WTC11 (cell line): Measurements from ENCODE around the gene CAMK2D.

Source experiments
- ATF3 ChIP-seq: sonication (generic); formaldehyde crosslinking; conservative IDR thresholded peaks from 2 replicates; pipeline ENCODE4 v1.8.1; 2022; ENCODE audit warnings: mild to moderate bottlenecking, missing genetic modification reagents
- CTCF ChIP-seq: fragments of 200-600 bp; IDR thresholded peaks from 2 replicates; pipeline ENCODE4 v1.8.0; 2022; ENCODE audit warnings: antibody characterized with exemption
- KAT7 ChIP-seq: sonication (generic); formaldehyde crosslinking; IDR thresholded peaks from 2 replicates; pipeline ENCODE4 v1.8.1; 2023; ENCODE audit warnings: missing genetic modification reagents, mild to moderate bottlenecking, borderline replicate concordance
- MAX ChIP-seq: sonication (generic); formaldehyde crosslinking; IDR thresholded peaks from 2 replicates; pipeline ENCODE4 v1.8.0; 2022; ENCODE audit warnings: mild to moderate bottlenecking, missing genetic modification reagents
- RELA ChIP-seq: sonication (generic); formaldehyde crosslinking; IDR thresholded peaks from 2 replicates; pipeline ENCODE4 v1.8.1; 2022; ENCODE audit warnings: missing genetic modification reagents, mild to moderate bottlenecking, borderline replicate concordance
- SMAD4 ChIP-seq: sonication (generic); formaldehyde crosslinking; IDR thresholded peaks from 2 replicates; pipeline ENCODE4 v1.8.0; 2022; ENCODE audit warnings: mild to moderate bottlenecking, missing genetic modification reagents
- SP1 ChIP-seq: sonication (generic); formaldehyde crosslinking; conservative IDR thresholded peaks from 2 replicates; pipeline ENCODE4 v1.8.1; 2022; ENCODE audit warnings: missing genetic modification reagents
- ZNF317 ChIP-seq: sonication (generic); formaldehyde crosslinking; IDR thresholded peaks from 2 replicates; pipeline ENCODE4 v1.8.1; 2023; ENCODE audit warnings: low read depth, mild to moderate bottlenecking, moderate library complexity, missing genetic modification reagents, borderline replicate concordance
- TF ChIP-seq, protein P1 (sequence below): sonication (generic); formaldehyde crosslinking; IDR thresholded peaks from 2 replicates; pipeline ENCODE4 v1.8.1; 2023; ENCODE audit warnings: mild to moderate bottlenecking, missing genetic modification reagents

- TF ChIP-seq CTCF: no peak
- no peak for TF ChIP-seq SP1 (CRISPR knock-in tag)
- TF ChIP-seq MAX (CRISPR knock-in tag): no peak
- TF ChIP-seq RELA (CRISPR knock-in tag): no peak
- TF ChIP-seq KAT7 (CRISPR knock-in tag): no peak
- no peak for TF ChIP-seq ZNF317
- TF ChIP-seq SMAD4: no peak
- TF ChIP-seq, protein P1, sequence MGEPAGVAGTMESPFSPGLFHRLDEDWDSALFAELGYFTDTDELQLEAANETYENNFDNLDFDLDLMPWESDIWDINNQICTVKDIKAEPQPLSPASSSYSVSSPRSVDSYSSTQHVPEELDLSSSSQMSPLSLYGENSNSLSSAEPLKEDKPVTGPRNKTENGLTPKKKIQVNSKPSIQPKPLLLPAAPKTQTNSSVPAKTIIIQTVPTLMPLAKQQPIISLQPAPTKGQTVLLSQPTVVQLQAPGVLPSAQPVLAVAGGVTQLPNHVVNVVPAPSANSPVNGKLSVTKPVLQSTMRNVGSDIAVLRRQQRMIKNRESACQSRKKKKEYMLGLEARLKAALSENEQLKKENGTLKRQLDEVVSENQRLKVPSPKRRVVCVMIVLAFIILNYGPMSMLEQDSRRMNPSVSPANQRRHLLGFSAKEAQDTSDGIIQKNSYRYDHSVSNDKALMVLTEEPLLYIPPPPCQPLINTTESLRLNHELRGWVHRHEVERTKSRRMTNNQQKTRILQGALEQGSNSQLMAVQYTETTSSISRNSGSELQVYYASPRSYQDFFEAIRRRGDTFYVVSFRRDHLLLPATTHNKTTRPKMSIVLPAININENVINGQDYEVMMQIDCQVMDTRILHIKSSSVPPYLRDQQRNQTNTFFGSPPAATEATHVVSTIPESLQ (CRISPR knock-in tag): no peak
- no peak for TF ChIP-seq ATF3
These were observed 328.4 kb downstream of the CAMK2D start for GRCh38 chr4:113433116-113433515.
